Right lobe of liver (tissue), 4 donors: ENCODE data around the gene PRR19.

Source experiments
- POLR2A ChIP-seq: fragments of 450-650 bp; IDR thresholded peaks from one replicate; pipeline ENCODE4 v1.6.1; 2017; ENCODE audit warnings: antibody characterized with exemption, mild to moderate bottlenecking
- TF ChIP-seq, protein P1 (sequence below), 4 donors: fragments of 200-600 bp in 3 of 4; fragments of 450-650 bp in 1 of 4; IDR thresholded peaks; one replicate each; pipeline versions ENCODE4 v1.5.1 to v1.8.0; 2016 to 2022; ENCODE audit warnings: antibody characterized with exemption in 4 of 4, mild to moderate bottlenecking in 2 of 4
- donor health status: DM: no; HTN: no; CAD: no.
- donor health status: DM: no; HTN: no; CAD: no.
- donor health status: DM: no; HTN: yes; CAD: no.

DNA sequence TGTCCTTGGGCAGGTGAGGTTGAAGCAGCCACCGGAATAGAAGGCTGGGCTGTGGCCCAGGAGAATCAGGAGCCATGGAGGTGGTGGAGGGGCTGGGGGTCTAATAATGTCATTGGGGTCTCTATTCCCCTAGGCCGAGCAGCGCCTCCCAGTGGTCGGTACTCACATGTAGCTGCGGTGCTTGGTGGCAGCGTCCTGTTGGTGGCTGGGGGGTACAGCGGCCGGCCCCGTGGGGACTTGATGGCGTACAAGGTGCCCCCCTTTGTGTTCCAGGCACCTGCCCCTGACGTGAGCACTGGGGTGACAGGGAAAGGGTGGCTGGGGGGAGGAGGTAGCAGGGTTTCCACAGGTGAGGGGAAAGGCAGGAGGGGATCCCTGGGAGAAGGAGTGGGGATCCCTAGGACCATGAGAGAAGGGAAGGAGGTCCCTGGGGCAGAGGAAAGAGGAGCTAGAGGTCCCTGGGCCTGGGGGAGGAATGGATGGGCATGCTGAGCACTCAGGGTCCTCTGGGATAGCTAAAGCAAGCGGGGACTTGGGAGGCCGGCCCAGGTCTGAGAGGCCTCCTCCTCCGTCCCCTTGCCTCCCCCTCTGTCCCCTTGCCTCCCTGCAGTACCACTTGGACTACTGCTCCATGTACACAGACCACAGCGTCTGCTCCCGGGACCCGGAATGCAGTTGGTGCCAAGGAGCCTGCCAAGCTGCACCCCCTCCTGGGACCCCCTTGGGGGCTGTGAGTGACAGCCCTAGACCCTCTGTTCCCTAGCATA is 41.6 kb downstream of the PRR19 start:
- TF ChIP-seq, protein P1, sequence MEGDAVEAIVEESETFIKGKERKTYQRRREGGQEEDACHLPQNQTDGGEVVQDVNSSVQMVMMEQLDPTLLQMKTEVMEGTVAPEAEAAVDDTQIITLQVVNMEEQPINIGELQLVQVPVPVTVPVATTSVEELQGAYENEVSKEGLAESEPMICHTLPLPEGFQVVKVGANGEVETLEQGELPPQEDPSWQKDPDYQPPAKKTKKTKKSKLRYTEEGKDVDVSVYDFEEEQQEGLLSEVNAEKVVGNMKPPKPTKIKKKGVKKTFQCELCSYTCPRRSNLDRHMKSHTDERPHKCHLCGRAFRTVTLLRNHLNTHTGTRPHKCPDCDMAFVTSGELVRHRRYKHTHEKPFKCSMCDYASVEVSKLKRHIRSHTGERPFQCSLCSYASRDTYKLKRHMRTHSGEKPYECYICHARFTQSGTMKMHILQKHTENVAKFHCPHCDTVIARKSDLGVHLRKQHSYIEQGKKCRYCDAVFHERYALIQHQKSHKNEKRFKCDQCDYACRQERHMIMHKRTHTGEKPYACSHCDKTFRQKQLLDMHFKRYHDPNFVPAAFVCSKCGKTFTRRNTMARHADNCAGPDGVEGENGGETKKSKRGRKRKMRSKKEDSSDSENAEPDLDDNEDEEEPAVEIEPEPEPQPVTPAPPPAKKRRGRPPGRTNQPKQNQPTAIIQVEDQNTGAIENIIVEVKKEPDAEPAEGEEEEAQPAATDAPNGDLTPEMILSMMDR (IDR thresholded peaks at IDR 0.05), result no peak
- TF ChIP-seq POLR2A, result no peak
